ENCODE data around the gene SNAP23. TPM values are rescaled to one million over a fixed set of nuclear protein-coding genes. Genes with fewer than 3 reads are reported as not detected.

SNAP23 gene
- total RNA-seq, 1 donor from 2014 or later = 96.3 TPM

GRCh38 chr15:42493679-42494078, 1.8 kb upstream of the SNAP23 start:
- peaks cover 2% of the 10 kb centered on the region for H3K27me3 Mint-ChIP-seq (ENCODE audit: insufficient read depth, low read depth)
- peaks cover 25% of the 10 kb centered on the region for H3F3A ChIP-seq (ENCODE audit: low read depth)
- TF ChIP-seq EZH2phosphoT487 (IDR thresholded peaks at IDR 0.05) (no peak), CTCF (IDR thresholded peaks at IDR 0.05) (no peak), EZH2 (IDR thresholded peaks at IDR 0.05) (no peak)
- no peak overlapping the region for H3K27ac Mint-ChIP-seq
- H3K9me3 ChIP-seq (ENCODE audit: low read depth) = no peaks in the 10 kb centered on the region
- no peaks in the 10 kb centered on the region for H4K20me1 ChIP-seq (ENCODE audit: low read depth)
- H3K4me2 ChIP-seq = no peak overlapping the region
- H2AFZ ChIP-seq (replicated peaks) = no peak overlapping the region
- H3K27me3 ChIP-seq = no peaks in the 10 kb centered on the region
- H3K4me3 ChIP-seq = no peak overlapping the region
- no peaks in the 10 kb centered on the region for H3K36me3 Mint-ChIP-seq
- no peak for DNase-seq (ENCODE audit: low spot score)
- peak overlapping the region; percentile 22 for H3K4me3 Mint-ChIP-seq
- peaks cover 29% of the 10 kb centered on the region for H3K4me1 Mint-ChIP-seq
- H3K9me3 Mint-ChIP-seq = no peaks in the 10 kb centered on the region
- H3K36me3 ChIP-seq = no peaks in the 10 kb centered on the region
- H3K4me1 ChIP-seq = peaks cover 10% of the 10 kb centered on the region
- no peak overlapping the region for H3K9ac ChIP-seq
- H3K27ac ChIP-seq = no peak overlapping the region
- peaks cover 49% of the 10 kb centered on the region for H3K79me2 ChIP-seq (ENCODE audit: low read depth)

GRCh38 chr15:42494998-42495360, 455 bp upstream of the SNAP23 start:
- Histone ChIP-seq H3K79me2 (ENCODE audit: low read depth) (peaks cover 49% of the 10 kb centered on the region), H3K4me3 (peak overlapping the region; percentile 76), H4K20me1 (ENCODE audit: low read depth) (no peaks in the 10 kb centered on the region), H3K9ac (no peak overlapping the region), H2AFZ (replicated peaks) (peak overlapping the region; percentile 85), H3K9me3 (ENCODE audit: low read depth) (no peaks in the 10 kb centered on the region), H3K27me3 (no peaks in the 10 kb centered on the region), H3K4me1 (peaks cover 10% of the 10 kb centered on the region), H3F3A (ENCODE audit: low read depth) (peaks cover 23% of the 10 kb centered on the region), H3K36me3 (no peaks in the 10 kb centered on the region), H3K4me2 (peak overlapping the region; percentile 91), H3K27ac (no peak overlapping the region)
- H3K27ac Mint-ChIP-seq = peak overlapping the region; percentile 53
- H3K27me3 Mint-ChIP-seq (ENCODE audit: insufficient read depth, low read depth) = peaks cover 2% of the 10 kb centered on the region
- H3K9me3 Mint-ChIP-seq = no peaks in the 10 kb centered on the region
- no peak for TF ChIP-seq EZH2 (IDR thresholded peaks at IDR 0.05)
- peak; percentile 11 for DNase-seq (ENCODE audit: low spot score)
- H3K4me3 Mint-ChIP-seq = peak overlapping the region; percentile 98
- H3K36me3 Mint-ChIP-seq = no peaks in the 10 kb centered on the region
- H3K4me1 Mint-ChIP-seq = peaks cover 27% of the 10 kb centered on the region

DNA sequence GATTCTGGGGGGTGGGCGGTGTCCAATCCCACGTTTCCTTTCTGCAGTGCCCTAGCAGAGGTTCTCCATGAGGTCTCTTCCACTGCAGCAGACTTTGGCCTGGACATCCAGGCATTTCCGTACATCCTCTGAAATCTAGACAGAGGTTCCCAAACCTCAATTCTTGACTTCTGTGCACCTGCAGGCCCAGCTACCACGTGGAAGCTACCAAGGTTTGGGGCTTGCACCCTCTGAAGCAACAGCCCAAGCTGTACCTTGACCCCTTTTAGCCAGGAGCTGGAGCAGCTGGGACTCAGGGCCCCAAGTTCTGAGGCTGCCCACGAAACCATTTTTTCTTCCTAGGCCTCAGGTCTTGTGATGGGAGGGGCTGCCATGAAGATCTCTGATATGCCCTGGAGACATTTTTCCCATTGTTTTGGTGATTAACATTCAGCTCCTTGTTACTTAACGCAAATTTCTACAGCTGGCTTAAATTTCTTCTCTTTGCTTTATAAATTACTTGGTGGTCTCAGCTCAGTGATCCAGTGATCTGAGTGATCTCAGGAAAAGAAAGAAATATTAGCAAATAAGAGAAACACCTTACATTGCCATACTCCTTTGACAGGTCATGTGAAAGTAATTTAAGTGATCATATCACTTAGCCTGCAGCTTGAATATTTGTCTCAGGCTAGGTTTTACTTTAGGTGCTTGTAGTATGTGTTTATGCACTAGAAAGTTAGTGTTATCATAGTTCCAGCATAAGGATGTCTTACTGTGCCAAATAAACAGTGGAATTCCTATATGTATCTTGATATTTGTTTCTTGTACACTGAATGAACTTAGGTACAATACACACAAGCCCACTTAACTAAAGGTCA, 3.0 kb downstream of the SNAP23 start:
- Mint-ChIP-seq H3K27ac (no peak overlapping the region), H3K36me3 (no peaks in the 10 kb centered on the region), H3K4me3 (no peak overlapping the region), H3K4me1 (peaks cover 21% of the 10 kb centered on the region), H3K27me3 (ENCODE audit: insufficient read depth, low read depth) (no peaks in the 10 kb centered on the region), H3K9me3 (no peaks in the 10 kb centered on the region)
- DNase-seq (ENCODE audit: low spot score) = no peak
- no peaks in the 10 kb centered on the region for H3K9me3 ChIP-seq (ENCODE audit: low read depth)
- peaks cover 8% of the 10 kb centered on the region for H3F3A ChIP-seq (ENCODE audit: low read depth)
- no peak overlapping the region for H3K27ac ChIP-seq
- H3K9ac ChIP-seq = no peak overlapping the region
- H3K79me2 ChIP-seq (ENCODE audit: low read depth) = peaks cover 77% of the 10 kb centered on the region
- H3K27me3 ChIP-seq = no peaks in the 10 kb centered on the region
- no peak overlapping the region for H3K4me3 ChIP-seq
- no peaks in the 10 kb centered on the region for H3K36me3 ChIP-seq
- H2AFZ ChIP-seq (replicated peaks) = no peak overlapping the region
- H3K4me1 ChIP-seq = peaks cover 10% of the 10 kb centered on the region
- H4K20me1 ChIP-seq (ENCODE audit: low read depth) = peaks cover 11% of the 10 kb centered on the region
- TF ChIP-seq EZH2phosphoT487 (IDR thresholded peaks at IDR 0.05) (no peak), EZH2 (IDR thresholded peaks at IDR 0.05) (no peak)
- H3K4me2 ChIP-seq = no peak overlapping the region

- Histone ChIP-seq H3K4me2 (no peak overlapping the region), H3K4me3 (no peak overlapping the region), H3K36me3 (no peaks in the 10 kb centered on the region), H3K9me3 (ENCODE audit: low read depth) (no peaks in the 10 kb centered on the region), H3K27me3 (no peaks in the 10 kb centered on the region), H3K4me1 (peaks cover 7% of the 10 kb centered on the region), H3K79me2 (ENCODE audit: low read depth) (peaks cover 93% of the 10 kb centered on the region), H4K20me1 (ENCODE audit: low read depth) (peaks cover 18% of the 10 kb centered on the region), H2AFZ (replicated peaks) (no peak overlapping the region), H3K9ac (no peak overlapping the region), H3F3A (ENCODE audit: low read depth) (peaks cover 7% of the 10 kb centered on the region), H3K27ac (no peak overlapping the region)
- TF ChIP-seq EZH2phosphoT487 (IDR thresholded peaks at IDR 0.05) = no peak
- no peak for TF ChIP-seq CTCF (IDR thresholded peaks at IDR 0.05)
- no peak for TF ChIP-seq EZH2 (IDR thresholded peaks at IDR 0.05)
- Mint-ChIP-seq H3K27ac (no peak overlapping the region), H3K27me3 (ENCODE audit: insufficient read depth, low read depth) (no peaks in the 10 kb centered on the region), H3K4me3 (no peak overlapping the region), H3K4me1 (peaks cover 19% of the 10 kb centered on the region), H3K9me3 (no peaks in the 10 kb centered on the region), H3K36me3 (no peaks in the 10 kb centered on the region)
- no peak for DNase-seq (ENCODE audit: low spot score)
Measured at GRCh38 chr15:42499858-42500609, 4.6 kb downstream of the SNAP23 start.
